Endometrial microvascular endothelial cells (primary cell): Measurements from ENCODE around the gene ZNF222. TPM values are rescaled to one million over a fixed set of nuclear protein-coding genes. Genes with fewer than 3 reads are reported as not detected.

ENCODE experiments used
- in situ Hi-C: cut with HindIII; loops from 2 replicates; pipeline ENCODE4 v1.10.0; 2017; ENCODE audit warnings: low sequenced_read_pairs, low pct_unique_long_range_greater_than_20kb; ENCODE audit errors: inconsistent ontology term
- total RNA-seq: library from RNA; depleted of rRNA; stranded (reverse); fragments of >200 nt; gene quantifications from one replicate; pipeline ENCODE4 v1.2.3, GENCODE V29; 2015; ENCODE audit errors: inconsistent ontology term

Gene ZNF222
- total RNA-seq, 1 donor from 2014 or later, result 0.56 TPM

DNA sequence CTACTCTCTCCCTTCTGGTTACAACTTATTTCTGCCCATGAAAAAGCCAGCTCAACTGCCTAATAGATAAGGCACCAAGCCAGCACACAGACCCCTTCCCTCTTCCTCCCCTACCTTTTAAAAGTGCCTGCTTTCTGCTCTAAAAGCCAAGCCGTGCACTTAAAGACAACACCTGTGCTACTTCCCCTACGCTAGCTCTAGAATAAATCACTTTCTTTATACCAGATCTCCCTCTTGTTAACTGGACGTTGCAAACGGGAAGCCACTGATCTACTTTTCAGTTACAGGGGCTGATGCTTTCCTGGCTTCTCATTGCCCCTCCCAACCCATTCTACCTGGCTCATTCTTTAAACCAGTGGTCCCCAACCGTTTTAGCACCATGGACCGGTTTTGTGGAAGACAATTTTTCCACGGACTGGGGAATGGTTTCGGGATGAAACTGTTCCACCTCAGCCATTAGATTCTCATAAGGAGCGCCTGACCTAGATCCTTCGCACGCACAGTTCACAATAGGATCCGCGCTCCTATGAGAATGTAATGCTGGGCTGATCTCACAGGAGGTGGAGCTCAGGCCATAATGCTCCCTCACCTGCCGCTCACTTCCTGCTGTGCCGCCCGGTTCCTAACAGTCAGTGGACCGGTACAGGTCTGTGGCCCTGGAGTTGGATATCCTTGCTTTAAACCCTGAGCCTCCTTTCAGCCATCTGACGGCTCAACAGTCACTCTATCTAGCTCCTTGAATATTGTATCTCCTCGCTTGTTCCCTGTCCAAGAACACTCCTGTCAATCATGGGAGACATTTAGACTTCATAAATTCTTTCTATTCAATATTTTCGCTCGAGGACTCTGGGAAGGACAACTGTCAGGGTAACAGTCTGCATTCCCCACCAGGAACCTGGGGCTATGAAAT is 25.8 kb downstream of the ZNF222 start:
- in situ Hi-C loops, result no loop called here

GRCh38 chr19:44051650-44052402 is 26.6 kb downstream of the ZNF222 start, which contains the start of gene ZNF223:
Gene ZNF223 (plus strand): TSS chr19:44052036. CDS start chr19:44055177, 3,141 bp downstream.
- in situ Hi-C loops, result no loop called here

DNA sequence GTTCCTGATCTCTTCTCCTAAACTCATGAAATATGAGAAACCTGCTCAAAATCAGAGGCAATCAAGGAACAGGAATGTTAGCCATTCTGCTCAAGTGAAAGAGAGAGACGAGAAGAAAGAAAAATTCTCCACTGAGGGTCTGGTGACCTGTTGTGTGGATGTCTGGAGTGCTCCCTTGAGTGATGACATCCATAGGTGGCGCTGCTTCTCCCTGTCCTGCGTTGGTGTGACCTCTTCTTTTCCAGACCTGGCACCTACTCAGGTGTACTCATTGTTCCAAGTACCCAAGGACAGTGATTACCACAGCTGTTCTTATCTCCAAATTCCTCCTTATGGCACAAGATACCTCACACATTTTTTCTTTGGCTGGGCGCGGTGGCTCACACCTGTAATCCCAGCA is 30.7 kb downstream of the ZNF222 start:
- in situ Hi-C loops, result no loop called here

DNA sequence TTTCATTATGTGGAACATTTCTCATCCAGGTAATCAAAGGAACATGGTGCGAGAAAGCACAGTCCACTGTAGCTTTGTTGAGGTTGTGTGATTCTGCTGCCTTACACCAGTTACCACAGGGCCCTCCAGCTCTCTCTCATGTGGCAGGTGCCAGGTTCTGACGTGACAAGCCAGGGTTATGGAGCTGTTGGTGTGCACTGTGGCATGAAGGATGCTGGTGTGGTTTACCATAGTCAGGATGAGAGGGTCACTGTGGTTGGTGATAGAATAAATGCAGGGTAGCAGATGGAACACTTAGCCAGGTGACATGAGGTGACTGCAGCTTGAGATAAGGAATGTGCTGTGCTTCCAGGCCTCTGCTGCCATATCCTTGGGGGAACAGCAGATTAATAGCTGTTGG is 34.0 kb downstream of the ZNF222 start:
- in situ Hi-C loops, result no loop called here

DNA sequence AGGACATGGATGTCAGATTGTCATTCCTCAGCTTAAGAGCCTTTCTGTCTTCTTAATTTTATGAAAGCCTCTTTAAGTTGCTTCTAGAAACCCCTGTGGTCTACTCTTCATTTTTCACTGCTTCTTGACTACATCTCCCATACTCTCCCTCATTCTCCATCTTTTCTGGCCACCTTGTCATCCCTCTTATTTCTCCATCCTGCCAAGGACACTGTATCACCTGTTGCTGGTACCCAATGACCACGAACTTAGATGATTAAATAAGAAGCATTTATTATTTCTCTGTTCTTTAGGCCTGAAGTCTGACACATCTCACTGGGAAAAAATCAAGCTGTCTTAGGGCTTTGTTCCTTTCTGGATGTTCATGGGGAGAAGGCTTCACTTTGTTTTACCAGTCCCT is 35.9 kb downstream of the ZNF222 start:
- in situ Hi-C loops, result no loop called here

DNA sequence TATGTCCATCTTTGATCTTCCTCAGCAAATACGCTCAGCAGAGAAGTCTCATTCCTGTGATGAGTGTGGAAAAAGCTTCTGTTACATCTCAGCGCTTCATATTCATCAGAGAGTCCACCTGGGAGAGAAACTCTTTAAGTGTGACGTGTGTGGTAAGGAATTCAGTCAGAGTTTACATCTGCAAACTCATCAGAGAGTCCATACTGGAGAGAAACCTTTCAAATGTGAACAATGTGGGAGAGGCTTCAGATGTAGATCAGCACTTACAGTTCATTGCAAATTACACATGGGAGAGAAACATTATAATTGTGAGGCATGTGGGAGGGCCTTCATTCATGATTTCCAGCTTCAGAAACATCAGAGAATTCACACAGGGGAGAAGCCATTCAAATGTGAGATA is 41.1 kb downstream of the ZNF222 start:
- in situ Hi-C loops, result no loop called here

DNA sequence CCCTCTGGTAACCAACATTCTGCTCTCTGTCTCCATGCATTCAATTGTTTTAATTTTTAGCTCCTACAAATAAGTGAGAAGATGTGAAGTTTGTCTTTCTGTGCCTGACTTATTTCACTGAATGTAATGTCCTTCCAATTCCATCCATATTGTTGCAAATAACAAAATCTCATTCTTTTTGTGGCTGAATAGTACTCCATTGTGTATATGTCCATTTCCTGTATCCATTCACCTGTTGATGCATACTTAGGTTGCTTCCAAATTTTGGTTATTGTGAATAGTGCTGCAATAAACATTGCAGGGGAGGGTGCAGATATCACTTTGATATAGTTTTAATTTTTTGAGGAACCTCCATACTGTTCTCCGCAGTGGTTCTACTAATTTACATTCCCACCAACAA is 44.2 kb downstream of the ZNF222 start:
- in situ Hi-C loops, result no loop called here

DNA sequence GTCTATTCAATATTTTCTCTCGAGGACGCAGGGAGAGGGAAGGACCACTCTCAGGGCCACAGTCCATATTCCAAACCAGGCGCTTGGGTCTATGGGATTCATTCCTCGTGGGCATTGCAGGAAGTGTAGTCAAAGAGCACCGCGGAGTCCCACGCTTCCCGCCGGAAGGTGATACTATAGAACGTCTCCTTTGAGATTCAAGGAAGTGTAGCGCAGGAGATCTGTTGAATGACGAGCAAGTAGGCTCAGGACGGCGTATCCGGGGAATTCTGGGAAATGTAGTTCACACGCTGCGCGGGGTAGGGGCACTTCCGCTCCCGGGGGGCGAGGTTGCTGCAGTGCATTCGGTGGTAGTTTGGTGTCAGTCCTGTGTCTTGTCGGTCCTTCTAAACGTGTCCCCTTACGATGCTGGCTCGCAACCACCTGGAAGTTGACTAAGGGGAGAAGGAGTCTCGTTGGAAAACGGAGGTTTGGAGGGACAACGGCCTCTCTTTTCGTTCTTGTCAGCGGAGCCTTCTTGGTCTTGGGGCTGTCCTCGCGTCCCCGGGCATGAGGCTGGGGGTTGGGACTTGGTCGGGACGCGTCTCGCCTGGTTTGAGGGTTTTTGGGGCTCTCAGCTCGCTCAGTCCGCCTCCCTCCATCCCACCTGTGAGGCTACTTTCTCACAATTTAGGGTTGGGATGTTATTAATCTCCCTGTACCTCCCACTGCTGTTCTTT is 46.8 kb downstream of the ZNF222 start, which contains the start of gene ZNF284:
Gene ZNF284 (plus strand): TSS at position 336 of the 719 bp plus-strand sequence. CDS start 4,231 bp downstream, outside the sequence.
- in situ Hi-C loops, result no loop called here

GRCh38 chr19:44072543-44073401 is 47.6 kb downstream of the ZNF222 start:
- in situ Hi-C loops, result no loop called here

DNA sequence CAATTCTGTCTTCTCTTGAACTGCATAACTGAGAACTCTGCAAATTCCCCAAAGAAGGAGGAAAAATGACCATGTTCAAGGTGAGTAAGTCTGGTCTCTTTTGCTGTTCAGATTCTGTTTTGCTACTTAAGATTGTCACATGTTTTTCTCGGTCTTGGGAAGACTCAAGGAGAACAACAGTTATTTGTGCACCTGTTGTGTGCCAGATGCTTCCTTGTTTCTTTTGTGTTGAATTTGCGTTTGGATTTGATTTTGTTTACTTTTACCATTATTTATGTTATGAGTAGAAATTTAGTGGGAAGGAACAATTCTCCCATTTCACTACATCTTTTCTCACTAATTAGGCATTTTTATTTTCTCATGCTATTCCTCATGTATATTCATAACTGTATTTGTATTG is 51.1 kb downstream of the ZNF222 start:
- in situ Hi-C loops, result no loop called here

Other genes starting within 250 kb of the ZNF222 start
- 17.4 TPM for gene KCNN4, start 244.4 kb upstream of the ZNF222 start, total RNA-seq
- 0.09 TPM for gene LYPD5, start 222.9 kb upstream of the ZNF222 start, total RNA-seq
- gene ZNF283, start 198.1 kb upstream of the ZNF222 start, total RNA-seq, result 1.6 TPM
- 1.1 TPM for gene ZNF404, start 141.4 kb upstream of the ZNF222 start, total RNA-seq
- gene ZNF45, start 90.1 kb upstream of the ZNF222 start, total RNA-seq, result 10.5 TPM
- gene ZNF221, start 74.2 kb upstream of the ZNF222 start, total RNA-seq, result 1.2 TPM
- 3.7 TPM for gene ZNF155, start 41.2 kb upstream of the ZNF222 start, total RNA-seq
- gene ZNF230, start 22.4 kb upstream of the ZNF222 start, total RNA-seq, result 2.0 TPM
- gene ZNF223, start 26.7 kb downstream of the ZNF222 start, total RNA-seq, result 10.2 TPM
- gene ZNF284, start 46.8 kb downstream of the ZNF222 start, total RNA-seq, result 0.93 TPM
- gene ZNF224, start 69.0 kb downstream of the ZNF222 start, total RNA-seq, result 6.5 TPM
- 1.6 TPM for gene ZNF225, start 88.0 kb downstream of the ZNF222 start, total RNA-seq
- 4.0 TPM for gene ZNF234, start 116.2 kb downstream of the ZNF222 start, total RNA-seq
- 26.7 TPM for gene ZNF226, start 139.7 kb downstream of the ZNF222 start, total RNA-seq
- gene ZNF227, start 187.2 kb downstream of the ZNF222 start, total RNA-seq, result 11.8 TPM
- 0.09 TPM for gene ZNF233, start 234.5 kb downstream of the ZNF222 start, total RNA-seq